ENCODE results near the gene CBX3. TPM values are rescaled to one million over a fixed set of nuclear protein-coding genes. Genes with fewer than 3 reads are reported as not detected.

Gene CBX3
- 120 and 162 TPM in 2 replicates for total RNA-seq

DNA sequence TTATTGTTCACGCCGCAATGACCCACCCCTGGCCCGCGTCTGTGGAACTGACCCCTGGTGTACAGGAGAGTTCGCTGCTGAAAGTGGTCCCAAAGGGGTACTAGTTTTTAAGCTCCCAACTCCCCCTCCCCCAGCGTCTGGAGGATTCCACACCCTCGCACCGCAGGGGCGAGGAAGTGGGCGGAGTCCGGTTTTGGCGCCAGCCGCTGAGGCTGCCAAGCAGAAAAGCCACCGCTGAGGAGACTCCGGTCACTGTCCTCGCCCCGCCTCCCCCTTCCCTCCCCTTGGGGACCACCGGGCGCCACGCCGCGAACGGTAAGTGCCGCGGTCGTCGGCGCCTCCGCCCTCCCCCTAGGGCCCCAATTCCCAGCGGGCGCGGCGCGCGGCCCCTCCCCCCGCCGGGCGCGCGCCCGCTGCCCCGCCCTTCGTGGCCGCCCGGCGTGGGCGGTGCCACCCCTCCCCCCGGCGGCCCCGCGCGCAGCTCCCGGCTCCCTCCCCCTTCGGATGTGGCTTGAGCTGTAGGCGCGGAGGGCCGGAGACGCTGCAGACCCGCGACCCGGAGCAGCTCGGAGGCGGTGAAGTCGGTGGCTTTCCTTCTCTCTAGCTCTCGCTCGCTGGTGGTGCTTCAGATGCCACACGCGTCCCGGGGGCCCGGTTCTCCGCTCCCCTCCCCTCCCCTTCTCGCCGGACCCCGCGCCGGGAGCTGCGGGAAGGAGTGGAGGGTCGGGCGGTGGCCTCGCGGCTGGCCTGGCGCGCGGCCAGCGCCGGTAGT is at the start of gene CBX3:
TSS of gene CBX3 (plus strand) at position 499 of the 772 bp plus-strand sequence. CDS start 1,254 bp downstream, outside the sequence.

DNA sequence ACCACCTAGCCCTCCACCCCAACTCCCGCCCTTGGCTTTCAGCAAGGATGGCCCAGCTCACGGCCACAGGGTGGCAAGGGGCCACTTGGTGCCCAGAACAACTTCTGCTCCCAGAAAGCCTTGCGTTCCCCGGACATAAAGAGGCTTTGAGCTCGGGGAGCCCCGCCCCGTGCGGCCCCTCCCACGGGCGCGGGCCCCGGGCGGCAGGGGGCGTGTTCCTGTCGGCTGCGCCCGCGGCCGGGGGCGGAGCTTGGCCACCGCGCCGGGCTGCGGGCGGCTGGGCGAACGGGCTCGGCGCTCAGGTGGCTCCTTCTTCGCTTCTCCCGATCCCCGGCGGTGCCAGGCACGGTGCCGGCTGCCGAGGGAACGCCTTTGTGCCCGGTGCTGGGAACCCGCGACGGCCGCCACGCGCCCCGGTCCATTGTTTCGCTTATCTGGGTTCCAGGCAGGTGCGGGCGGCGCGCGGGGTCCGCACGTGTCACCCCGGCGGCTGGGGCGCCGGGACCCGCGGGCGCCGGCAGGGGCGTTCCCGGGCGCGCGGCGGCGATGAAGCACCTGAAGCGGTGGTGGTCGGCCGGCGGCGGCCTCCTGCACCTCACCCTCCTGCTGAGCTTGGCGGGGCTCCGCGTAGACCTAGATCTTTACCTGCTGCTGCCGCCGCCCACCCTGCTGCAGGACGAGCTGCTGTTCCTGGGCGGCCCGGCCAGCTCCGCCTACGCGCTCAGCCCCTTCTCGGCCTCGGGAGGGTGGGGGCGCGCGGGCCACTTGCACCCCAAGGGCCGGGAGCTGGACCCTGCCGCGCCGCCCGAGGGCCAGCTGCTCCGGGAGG is 49.4 kb upstream of the CBX3 start, which contains the start of gene NFE2L3:
TSS of gene NFE2L3 (plus strand) at position 246 of the 829 bp plus-strand sequence. CDS start at position 547, 301 bp downstream.

DNA sequence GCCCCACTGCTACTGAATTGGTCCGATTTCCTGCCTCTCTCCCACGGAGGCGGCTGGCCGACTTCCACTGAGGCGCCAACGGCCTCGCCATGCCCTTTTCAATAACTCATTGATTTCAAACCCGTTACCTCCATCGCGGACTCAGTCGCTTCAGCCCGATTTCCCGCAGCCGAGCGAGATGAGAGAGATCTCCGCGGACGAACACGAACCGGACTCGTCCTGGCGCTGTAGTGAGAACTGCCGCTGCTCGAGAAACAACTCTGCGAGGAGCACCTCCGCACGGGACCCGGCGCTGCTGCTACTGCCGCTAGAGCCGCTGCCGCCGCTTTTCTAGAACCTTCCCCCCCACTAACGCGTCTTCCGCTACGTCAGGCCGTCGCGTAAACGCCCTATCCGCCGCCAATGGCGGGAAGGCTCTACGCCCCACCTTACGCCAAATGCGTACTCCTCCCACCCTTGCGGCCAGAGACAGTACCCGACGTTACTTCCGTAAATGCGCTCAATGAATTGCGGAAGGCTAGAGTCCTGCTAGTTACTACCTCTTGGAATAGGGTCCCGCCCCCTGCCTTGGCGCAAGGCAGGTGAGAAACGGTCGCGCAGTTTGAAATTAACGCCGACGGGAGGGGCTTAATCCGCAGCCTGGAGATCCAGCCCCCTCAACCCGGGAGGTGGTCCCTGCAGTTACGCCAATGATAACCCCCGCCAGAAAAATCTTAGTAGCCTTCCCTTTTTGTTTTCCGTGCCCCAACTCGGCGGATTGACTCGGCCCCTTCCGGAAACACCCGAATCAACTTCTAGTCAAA is 900 bp upstream of the CBX3 start, which contains the start of gene HNRNPA2B1:
TSS of gene HNRNPA2B1 (minus strand) at position 303 of the 803 bp plus-strand sequence. CDS start at position 134, 169 bp downstream.

Other genes starting within 250 kb of the CBX3 start
- gene NFE2L3, start 49.5 kb upstream of the CBX3 start, total RNA-seq: 5.3 and 11.4 TPM in 2 replicates
- gene HNRNPA2B1, start 999 bp upstream of the CBX3 start, total RNA-seq: 85.4 and 115 TPM in 2 replicates
- 1.2 and 1.3 TPM in 2 replicates for gene SNX10, start 90.1 kb downstream of the CBX3 start, total RNA-seq

All from dermis lymphatic vessel endothelial cell (primary cell).